ENCODE results near the gene PTPRM.

DNA sequence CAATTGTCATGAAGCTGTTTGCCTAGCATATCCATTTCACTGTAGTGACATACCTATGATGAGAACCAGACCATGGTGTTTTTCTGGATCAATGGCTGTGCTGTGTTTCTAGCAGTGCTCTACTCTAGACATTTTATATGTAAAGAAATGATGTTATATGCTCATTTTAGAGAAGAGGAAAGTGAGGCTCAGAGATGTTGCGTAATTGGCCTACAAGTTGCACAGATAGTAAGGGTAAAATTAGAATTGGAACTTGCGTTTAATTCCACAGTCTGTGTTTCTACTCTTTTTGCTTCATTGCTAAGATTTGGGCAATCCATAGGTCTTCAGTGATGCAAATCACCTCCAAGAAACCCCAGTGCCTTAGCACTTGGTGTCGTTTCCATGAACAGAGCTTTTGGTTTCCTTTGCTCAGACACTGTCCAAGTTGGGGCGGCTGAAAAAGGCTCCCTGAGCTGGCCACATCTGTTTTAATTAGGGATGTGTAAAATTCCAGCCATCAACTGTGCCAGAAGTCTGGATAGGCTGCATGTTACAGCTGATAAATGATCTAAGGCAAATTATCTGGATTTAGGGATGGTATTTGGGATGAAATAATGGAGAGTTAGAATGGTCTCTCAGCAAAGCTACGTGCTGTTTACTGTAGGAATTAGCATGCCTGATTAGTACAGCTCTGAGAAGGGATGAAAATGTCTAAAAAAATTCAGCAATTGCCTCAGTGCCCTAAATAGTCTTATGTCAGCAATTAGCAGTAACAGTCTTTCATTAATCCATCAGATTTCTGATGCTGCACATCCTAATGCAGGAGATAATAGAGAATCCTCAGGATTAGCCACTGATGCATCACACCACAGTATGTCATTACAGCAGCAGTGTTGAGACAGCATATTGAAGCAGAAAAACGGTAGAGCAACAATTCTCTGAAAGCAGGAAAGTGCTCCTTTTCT, 65.3 kb downstream of the PTPRM start:
- TF ChIP-seq POLR2A (IDR thresholded peaks at IDR 0.05; ENCODE audit: low read depth, low read length): no peak
- TF ChIP-seq TAF1 (IDR thresholded peaks at IDR 0.05; ENCODE audit: borderline replicate concordance, low read depth, low read length): no peak

All from GM12892 (cell line).